C4-2B (cell line): ENCODE measurements around the gene HPD.

Source experiments
- CTCF ChIP-seq: fragments of 450-650 bp; conservative IDR thresholded peaks from 2 replicates; pipeline ENCODE4 v1.5.1; 2017; ENCODE audit warnings: mild to moderate bottlenecking
- ZFX ChIP-seq: fragments of 450-650 bp; IDR thresholded peaks from 2 replicates; pipeline ENCODE4 v1.6.1; 2017

GRCh38 chr12:121797937-121798786 is 60.5 kb downstream of the HPD start:
- TF ChIP-seq CTCF (no peak), ZFX (no peak)
